Activated CD4-positive, alpha-beta T cell treated with anti-CD3 and anti-CD28 coated beads, Interleukin-2, amount 50 U/mL, for 4 hours (primary cell): ENCODE results near the gene ARHGAP28.
"Not testable (repeated sequence)": the region's sequence is repeated elsewhere in the genome, so short reads cannot be mapped to it uniquely, and the experiment has no call there.

Experiments used
- DNase-seq, 2 experiments: peaks; one replicate each; pipeline ENCODE4 v3.0.0-alpha.2; 2020

Gene ARHGAP28

DNA sequence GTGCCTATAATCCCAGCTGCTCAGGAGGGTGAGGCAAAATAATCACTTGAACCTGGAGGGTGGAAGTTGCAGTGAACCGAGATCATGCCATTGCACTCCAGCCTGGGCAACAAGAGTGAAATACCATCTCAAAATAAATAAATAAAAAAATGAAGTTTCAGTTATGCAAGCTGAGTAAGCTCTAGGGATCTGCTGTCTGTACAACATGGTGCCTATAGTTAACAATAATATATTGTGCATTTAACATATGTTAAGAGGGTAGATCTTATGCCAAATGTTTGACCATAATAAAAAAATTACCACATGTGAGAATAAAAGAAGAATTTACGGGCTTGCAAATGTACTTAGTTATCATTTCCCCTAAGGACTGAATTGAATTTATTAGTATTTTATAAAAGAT is 208.9 kb downstream of the ARHGAP28 start:
- DNase-seq: not testable (repeated sequence)

DNA sequence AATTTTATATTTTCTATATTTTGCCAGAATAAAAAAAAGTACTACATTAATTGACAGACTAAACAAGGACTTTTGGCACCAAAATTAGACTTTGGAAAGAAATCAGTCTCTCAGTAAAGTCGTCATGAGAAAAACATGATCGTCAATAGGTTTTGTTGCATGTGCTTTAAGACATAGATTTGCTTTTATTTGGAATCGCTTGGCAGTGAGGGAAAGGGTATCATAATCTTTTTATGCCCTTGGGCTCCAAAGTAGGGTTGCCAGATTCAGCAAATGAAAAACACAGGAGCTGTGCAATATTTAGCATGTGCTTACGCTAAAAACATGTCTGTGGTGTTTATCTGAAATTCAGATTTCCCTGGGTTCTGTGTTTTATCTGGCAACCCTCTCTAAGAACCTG is 210.5 kb downstream of the ARHGAP28 start:
- no peak for DNase-seq

DNA sequence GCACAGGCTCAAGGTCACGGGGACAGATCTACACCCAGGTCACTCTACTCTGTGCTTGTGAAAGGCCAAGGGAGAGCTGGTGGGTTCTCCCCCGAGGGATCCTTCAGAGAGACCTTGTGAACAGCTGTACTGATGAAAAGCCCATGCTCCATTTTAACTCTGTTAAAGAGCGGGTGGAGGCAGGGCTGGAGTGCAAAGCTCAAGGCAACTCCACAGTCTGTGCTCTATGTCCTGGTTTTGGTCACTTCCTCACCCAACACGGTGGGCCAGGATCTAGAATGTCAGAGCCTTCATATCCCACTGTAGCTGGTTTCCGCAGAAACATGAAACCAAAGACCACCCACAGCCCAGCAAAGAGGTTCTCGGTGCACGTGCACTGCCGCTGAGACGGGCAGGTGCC is 210.9 kb downstream of the ARHGAP28 start:
- no peak for DNase-seq

DNA sequence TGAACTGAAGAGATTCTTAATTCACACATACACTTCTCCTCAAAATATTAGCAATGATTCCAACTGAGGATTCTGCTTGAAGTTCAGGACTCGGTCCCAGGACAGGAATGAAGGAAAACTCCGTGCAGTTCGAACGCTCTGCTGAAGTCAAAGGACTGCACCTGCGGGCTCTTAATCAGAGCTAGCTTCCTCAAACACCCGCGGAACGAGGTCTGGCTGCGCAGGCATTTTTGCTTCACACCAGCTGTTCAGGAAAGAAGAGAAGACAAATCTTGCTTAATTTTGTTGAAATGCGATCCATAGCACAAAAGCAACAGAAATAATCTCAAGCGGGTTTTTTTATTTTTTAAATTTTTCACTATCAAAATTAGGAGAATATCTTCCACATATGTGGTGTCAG is 212.5 kb downstream of the ARHGAP28 start:
- DNase-seq: no peak

DNA sequence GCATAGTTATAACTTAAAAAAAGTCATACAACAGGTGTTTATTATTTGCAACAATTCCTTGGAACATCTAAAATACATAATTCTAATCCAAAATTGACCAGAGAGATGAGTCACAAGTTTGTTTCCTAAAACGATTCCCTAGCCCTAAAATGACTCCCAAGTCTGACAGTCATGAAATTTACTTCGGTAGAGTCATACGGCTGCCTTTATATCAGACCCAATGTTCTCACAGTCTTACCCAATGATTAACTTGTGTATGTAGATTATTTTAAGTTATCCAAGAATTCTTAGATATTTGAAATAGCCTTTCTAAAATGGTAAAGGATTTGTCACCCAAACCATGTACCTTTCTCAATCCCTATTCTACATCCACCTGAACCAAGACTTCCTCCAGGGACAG is 213.2 kb downstream of the ARHGAP28 start:
- DNase-seq: no peak

DNA sequence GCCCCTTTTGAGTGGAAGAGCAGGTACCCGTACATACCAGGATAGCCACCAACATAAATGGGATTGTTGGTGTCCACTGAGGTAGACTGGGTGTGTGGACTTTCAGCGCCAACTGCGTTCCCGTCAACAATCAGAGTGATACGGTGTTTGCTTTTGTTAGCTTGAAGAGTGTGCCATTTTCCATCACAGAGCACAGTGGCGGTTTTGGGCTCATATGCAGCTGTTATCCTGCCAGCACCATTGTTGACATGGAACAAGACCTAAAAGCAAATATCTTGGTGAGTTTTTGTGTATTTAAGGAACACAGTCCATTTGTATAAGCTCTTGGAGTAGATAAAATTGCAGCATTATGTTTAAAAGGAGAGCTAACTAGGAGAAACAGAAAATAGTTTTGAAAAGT is 213.6 kb downstream of the ARHGAP28 start:
- DNase-seq: no peak

DNA sequence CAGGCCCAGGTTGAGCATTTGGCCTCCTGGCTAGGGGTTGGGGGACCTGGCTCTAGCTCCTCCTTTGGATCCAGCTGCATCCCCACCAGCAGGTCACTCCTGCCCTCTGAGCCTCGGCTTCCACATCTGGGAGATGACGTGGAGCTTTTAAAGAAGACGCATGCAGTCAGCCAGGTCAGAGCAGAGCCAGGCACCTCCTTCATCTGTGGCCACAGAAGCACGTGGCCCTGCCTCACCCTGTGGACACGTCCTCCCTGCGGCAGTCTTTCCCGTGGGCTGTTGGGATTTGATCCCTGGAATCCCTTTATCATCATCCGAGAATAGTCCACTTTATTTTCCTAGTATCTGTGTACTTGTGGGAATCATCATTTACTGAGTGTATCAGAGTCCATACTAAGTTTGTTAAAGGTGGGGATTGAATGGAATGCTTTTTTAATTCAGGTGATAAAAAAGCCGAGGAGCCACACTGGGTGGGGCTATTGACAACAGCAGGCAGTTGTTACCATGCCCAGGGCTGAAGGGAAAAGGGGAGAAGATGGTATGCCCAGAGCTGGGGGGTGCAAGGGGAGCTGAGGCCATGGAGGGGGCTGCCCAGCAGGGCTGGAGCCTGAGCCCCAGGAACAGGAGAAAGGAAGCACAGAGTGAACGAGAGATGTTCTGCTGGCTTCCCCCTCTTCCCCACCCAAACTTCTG is 218.0 kb downstream of the ARHGAP28 start:
- DNase-seq: no peak

DNA sequence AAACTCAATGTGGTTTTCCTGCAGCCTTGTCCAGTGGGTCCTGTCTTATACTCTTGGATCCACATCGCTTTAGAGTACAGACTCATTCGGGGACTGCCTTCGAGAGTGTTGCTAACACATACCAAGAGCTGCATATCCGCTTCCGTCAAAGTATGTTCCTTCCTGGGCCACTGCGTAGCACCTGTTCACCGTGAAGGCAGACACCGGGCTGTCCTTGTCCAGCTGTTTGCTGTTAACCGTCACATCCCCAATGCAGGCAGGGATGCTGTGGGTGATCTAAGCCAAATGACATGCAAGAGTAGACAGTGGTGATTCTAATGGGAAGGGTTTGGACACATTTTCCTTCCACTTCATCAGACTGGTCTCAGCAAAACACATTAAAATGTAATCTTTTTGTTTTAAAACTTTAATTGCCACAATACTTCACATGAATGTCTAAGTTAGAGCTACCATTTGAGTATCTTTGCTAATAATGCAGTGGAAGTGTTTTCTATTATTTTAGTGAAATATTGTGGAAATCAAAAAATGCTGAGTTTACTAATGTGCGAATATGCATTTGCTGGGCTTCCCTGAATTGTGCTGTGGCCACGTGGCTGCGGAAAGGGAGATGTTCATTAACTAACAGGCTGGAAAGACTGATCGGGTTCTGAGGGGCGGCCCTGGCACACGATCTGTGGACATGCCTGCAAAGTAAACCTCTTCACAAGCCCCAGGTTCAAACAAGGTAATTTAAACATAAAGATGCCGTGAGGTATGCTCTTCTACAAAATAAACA is 219.0 kb downstream of the ARHGAP28 start:
- DNase-seq: no peak

DNA sequence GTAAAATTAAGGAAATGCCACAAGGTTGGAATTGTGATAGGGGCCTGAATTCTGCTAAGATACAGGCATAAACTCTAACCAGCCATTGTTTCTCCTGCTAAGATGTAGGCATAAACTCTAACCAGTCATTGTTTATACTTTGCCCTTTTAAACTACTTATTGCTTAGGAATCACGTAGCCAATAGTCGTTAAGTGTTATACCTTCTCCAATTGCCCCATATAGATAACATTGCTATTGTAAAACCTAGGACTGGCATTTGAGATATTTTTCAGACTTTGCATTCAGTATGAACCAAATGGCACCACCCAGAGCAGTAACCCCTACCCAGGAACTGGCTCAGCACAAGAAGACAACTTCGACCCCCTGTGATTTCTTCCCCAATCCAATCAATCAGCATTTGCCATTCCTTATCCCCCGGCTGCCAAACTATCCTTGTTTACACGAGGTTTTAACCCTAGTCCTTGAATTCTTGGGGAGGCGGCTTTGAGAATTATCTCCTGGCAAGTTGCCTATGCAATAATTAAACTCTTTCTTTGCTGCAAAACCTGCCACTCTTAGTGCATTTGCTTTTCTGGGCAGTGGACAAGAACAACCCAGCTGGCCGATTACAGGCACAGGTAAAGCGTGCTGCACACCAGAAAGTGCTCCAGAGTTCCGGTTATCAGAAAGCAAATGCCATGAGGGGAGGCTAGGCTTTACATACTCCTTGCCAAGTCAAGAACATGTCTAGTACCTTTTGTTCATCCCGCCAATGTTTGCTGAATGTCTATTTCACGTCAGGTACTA is 220.5 kb downstream of the ARHGAP28 start:
- no peak for DNase-seq

DNA sequence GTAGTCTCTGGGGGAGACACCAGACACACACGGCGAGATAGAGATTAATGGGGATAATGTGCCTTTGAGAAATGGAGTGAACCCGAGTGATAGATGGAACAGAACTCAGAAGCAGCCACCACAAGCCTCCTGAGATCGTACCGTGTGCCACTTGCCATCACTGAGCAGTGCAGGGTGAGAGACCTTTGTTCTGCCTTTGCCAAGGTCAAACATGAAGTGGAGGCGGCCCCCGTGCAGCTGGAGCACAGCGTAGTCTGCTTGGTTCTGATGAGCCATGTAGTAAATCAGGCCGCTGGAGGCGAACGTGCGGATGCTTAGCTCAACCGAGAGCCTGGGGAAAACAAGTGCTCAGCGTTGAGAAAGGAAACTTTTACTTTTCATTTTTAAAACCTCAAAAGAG is 221.1 kb downstream of the ARHGAP28 start:
- no peak for DNase-seq

DNA sequence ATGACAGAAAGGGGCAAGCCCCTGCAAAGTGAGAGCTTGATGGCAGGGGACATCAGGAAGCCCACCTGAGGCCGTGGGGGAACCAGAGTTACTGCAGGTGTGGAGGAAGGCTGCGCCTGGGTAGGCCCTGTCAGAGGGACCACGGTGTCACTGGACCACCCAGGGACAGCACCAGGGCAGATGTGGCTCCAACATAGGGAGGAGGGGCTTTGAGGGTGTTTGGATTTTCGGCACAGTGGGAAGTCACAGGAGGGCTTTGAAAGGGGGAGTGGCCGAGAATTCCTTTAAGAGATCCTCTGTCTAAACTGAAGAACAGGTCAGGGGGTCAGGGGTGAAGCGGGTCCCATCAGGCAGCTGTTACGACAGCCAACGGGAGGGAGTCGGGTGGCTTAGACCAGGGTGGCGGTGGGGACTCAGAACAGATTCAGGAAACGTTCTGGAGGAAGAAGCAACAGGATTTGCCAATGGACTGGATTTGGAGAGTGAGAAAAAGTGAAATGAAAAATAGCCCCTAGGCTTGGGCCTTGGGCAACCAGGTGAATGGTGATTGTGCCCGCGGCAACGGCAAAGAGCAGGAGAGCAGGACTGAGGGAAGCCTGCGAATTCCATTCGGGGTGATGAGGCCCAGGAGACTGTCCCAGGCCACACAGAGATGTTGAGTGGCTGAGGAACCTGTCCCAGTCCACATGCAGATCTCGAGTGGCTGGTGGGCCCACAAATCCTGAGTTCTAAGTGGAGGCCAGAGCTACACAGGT is 222.0 kb downstream of the ARHGAP28 start:
- no peak for DNase-seq

DNA sequence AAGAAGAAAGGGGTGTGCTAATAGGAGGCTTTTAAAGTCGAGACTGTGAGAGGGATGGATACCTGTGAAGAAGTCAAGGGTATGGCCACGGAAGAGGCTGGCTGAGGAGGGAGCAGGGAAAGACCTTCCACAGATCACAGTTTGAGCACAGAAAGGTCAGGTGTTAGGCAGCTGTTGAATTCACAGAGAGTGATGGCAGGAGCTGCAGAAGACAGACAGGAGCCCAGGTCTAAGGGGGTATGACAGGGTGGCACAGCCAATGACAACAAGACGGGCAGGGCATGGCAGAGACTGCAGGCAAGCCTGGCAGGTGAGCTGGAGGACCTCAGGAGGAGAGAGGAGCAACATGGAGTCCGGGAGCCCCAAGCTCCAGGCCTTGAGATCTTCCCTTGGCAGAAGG is 225.0 kb downstream of the ARHGAP28 start:
- DNase-seq: no peak

DNA sequence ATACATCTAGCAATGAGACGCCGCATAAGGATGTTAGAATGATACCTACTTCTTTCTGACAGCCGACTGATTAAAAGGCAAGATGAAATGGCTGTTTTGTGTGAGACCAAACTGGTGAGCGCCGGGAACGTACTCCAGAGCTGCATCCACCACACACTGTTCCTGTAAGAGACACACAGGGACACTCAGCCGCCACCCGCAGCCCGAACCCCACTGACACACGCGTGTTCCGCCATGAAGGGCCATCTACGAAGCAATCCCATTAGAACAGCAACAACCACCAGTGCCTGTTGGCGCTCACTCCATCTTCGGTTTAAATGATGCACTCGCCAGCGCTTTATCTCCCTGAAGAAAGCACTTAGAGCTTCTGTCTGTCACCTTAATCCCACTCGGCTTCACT is 225.8 kb downstream of the ARHGAP28 start:
- no peak for DNase-seq

DNA sequence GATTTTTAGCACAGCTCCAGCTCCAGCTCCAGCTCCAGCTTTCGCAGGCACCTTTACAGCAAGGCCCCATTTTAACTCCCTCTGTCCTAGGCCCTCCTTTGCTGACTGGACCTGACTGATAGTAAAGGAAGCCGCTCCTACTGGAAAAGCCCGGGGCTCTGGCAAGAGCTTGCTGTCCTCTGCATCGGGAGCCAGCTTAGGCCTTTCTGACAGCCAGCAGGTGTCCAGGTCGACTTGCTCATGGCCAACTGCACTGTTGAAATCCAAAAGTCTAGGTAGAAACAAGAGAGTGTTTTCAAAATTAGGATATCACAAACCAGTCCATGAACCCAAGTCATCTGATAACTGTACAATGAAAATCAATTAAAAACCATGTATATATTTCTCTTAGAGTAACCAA is 227.0 kb downstream of the ARHGAP28 start:
- DNase-seq: no peak

DNA sequence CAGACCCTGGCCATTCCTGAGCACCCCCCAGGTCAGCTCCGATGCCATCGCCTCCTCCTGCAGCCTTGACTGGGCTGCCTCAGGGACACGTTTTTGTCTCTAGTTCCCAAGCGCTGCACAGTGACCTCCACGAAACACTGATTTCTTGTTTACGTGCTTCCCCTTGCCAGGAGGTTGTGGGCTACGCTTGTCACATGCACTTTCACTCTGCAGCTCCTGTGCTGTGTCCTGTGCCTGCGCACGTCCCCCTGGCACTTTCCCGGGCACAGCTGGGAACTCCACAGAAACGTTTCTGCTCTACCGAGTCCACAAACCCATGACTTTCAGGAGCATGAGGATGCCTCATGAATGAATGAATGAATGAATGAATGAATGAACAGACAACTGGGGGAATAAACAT is 227.5 kb downstream of the ARHGAP28 start:
- no peak for DNase-seq

DNA sequence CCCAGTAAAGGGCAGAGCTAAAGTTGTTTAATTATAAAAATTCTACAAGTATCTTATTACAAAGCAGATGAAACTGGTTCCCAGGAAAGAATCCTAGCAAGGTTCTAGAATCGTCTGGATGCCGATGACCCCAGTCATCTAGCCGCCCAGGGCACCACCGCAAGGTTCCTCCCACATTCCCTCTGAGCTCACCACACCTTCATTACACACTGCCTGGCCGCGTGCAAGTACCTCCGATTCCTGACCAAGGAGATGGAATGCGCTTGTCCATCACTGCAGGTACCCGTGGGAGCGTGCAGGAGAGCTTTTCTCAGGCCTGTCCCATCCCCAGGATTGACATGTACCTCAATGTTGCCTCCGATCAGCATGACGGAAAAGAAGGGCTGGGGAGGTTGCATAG is 229.6 kb downstream of the ARHGAP28 start:
- DNase-seq: no peak

DNA sequence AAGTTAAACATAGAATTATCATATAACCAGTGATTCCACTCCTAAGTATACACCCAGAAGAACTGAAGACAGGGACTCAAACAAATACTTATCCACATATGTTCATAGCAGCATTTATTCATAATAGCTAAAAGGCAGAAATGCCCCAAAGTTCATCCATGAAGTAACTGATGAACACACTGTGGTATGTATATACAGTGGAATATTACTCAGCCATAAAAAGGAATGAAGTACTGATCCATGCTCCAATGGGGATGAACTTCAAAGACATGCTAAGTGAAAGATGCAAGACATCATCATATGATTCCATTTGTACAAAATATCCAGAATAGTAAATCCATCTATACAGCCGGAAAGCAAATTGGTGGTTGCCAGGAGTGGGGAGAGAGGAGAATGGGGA is 230.6 kb downstream of the ARHGAP28 start:
- no peak for DNase-seq

DNA sequence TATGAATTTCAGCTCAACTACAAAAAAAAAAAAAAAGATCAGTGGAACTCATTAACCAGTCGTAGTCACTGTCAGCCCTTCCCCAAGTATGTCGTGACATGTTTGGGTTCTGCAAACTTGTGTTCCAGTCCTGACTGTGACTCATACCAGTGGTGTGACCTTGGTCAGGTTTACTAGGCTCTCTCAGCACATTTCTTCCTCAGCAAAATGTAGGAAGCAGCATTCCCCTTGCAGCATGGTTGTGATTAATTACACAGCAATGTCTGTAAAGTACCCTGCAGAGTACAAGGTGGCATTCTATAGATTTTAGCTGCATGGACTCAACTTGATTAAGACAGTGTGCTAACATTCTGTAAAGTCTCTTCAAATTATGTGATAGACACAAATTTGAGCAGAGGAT is 231.1 kb downstream of the ARHGAP28 start:
- no peak for DNase-seq

DNA sequence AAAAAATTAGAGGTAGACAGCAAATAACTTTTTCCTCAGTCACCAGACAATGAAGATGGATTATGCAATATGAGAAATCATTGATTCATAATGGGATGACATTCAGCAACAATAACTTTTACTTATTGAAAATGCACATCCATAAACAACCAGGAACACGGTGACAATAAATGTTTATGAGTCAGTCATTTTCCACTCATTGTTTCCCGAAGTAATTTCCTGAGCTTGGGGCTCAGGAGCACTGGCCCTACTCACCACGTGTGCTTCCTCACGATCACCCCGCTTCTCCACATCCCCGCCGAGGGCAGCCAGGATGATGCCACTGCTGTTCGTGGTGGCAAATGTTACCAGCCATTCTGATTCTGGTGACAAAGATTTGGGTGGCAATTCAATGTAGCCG is 231.8 kb downstream of the ARHGAP28 start:
- no peak for DNase-seq

DNA sequence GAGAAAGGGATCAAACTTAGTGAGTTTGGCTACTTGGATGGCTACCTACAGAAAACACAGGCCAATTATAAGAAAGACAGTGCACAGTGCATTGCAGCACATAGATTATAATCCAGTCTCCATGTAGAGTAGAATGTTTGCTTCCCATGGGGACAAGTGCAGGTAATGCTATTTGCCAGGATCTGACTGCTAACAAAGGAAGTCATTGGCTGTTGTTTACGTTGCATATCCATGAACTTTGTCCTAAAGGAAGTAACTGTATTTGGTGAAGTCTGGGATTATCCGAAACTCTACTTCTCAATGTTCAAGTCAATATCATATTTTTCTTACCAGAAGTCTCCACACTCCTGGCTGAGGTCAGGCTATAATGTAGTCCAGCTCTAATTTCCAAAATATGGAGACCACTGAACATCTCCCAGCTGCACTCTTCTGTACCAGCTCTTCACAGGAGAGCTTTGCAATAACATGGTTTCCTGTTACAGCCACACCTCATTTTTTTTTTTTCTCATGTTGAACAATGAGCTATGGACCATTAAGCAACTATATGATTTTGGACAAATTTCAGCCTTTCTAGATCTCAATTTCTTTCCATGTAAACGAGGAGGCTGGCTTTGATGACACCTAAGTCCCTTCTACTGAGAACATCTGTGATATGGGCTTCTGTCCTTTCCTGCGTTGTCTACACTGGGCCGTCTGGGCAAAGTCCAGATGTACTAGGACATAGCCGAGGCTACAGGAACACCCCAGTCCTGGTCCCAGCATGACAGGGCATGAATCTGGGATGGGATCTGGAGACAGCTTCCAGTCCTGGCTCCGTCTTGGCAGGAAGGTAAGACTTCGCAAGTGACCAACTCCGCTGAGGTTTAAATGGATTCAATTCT is 233.3 kb downstream of the ARHGAP28 start:
- no peak for DNase-seq

DNA sequence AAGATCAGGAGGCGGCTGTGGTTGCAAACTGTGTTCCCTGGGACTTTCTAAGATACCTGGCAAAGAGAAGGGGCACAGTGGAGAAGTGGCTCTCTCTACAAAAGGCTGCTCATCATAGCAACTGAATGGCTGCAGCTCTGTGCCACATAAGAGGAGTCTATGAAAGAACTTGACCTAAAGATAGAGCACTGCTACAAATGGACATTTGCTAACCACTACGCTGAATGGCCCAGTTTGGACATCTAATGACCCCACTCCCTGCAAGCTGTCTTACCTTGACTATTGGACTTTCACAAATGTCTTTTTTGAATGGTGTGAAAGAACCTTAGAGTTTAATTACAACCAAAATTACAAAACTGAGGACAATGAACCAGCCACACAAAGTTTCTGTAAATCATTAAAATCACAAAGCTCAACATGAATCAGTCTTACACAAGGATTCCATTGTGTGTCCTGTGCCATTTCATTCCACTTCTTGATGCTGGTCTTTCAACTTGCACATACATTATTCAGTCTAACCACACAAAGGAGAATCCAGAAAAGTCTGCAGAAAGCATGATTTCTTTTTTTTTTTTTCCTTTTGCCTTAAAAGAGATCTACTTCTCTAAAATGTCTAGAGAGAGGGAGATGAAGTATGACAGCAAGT is 234.1 kb downstream of the ARHGAP28 start:
- no peak for DNase-seq
